Astrocyte (in vitro differentiated cells and primary cell): ENCODE measurements around the gene HAL. TPM values are rescaled to one million over a fixed set of nuclear protein-coding genes. Genes with fewer than 3 reads are reported as not detected.

ENCODE experiments used
- DNase-seq: peaks from one replicate; pipeline ENCODE4 v3.0.0-alpha.2; 2010; ENCODE audit warnings: low read depth
- FAIRE-seq: peaks from 2 replicates; lab custom pipeline; 2011; peaks lifted over from hg19 to GRCh38; lab: Jason Lieb, UNC
- H2AFZ ChIP-seq: 2 replicates; pipeline ENCODE4 v1.6.0; 2012; ENCODE audit warnings: low read depth, low read length, inconsistent platforms
- H3K27ac ChIP-seq: 2 replicates; pipeline ENCODE4 v1.5.1; 2011; ENCODE audit warnings: low read depth, low read length, inconsistent platforms
- H3K27me3 ChIP-seq: 2 replicates; pipeline ENCODE4 v1.6.0; 2011; ENCODE audit warnings: low read length, inconsistent platforms; ENCODE audit not compliant: insufficient read depth
- H3K36me3 ChIP-seq: 2 replicates; pipeline ENCODE4 v1.5.1; 2011; ENCODE audit warnings: low read length, inconsistent platforms; ENCODE audit not compliant: insufficient read depth
- H3K4me1 ChIP-seq: 2 replicates; pipeline ENCODE4 v1.5.1; 2011; ENCODE audit warnings: low read length, inconsistent platforms; ENCODE audit not compliant: insufficient read depth
- H3K4me2 ChIP-seq: 2 replicates; pipeline ENCODE4 v1.6.0; 2012; ENCODE audit warnings: low read length, inconsistent platforms
- H3K4me3 ChIP-seq: 2 replicates; pipeline ENCODE4 v1.5.1; 2011; ENCODE audit warnings: low read depth, mild to moderate bottlenecking, low read length, inconsistent platforms; ENCODE audit not compliant: insufficient read depth
- H3K79me2 ChIP-seq: 2 replicates; pipeline ENCODE4 v1.6.0; 2012; ENCODE audit warnings: mild to moderate bottlenecking, low read length, inconsistent platforms; ENCODE audit not compliant: insufficient read depth
- H3K9ac ChIP-seq: 2 replicates; pipeline ENCODE4 v1.6.0; 2012; ENCODE audit warnings: mild to moderate bottlenecking, low read length, inconsistent platforms
- H3K9me3 ChIP-seq: 2 replicates; pipeline ENCODE4 v1.5.1; 2012; ENCODE audit warnings: low read depth, mild to moderate bottlenecking, low read length, inconsistent platforms; ENCODE audit not compliant: insufficient read depth
- H4K20me1 ChIP-seq: 2 replicates; pipeline ENCODE4 v1.6.0; 2012; ENCODE audit warnings: low read length, inconsistent platforms; ENCODE audit not compliant: insufficient read depth
- H3K27ac Mint-ChIP-seq: one replicate; pipeline ENCODE4 v1.8.0; 2021; ENCODE audit warnings: mild to moderate bottlenecking, mixed read lengths; ENCODE audit not compliant: unreplicated experiment
- H3K27me3 Mint-ChIP-seq: one replicate; pipeline ENCODE4 v1.8.0; 2021; ENCODE audit warnings: low read depth, mixed read lengths; ENCODE audit not compliant: unreplicated experiment
- H3K36me3 Mint-ChIP-seq: one replicate; pipeline ENCODE4 v1.8.0; 2021; ENCODE audit warnings: low read depth, mixed read lengths; ENCODE audit not compliant: unreplicated experiment
- H3K4me1 Mint-ChIP-seq: one replicate; pipeline ENCODE4 v1.8.0; 2021; ENCODE audit warnings: low read depth, mixed read lengths; ENCODE audit not compliant: unreplicated experiment
- H3K4me3 Mint-ChIP-seq: one replicate; pipeline ENCODE4 v1.8.0; 2021; ENCODE audit warnings: mild to moderate bottlenecking, moderate library complexity, mixed read lengths; ENCODE audit not compliant: unreplicated experiment
- H3K9me3 Mint-ChIP-seq: one replicate; pipeline ENCODE4 v1.8.0; 2021; ENCODE audit warnings: mild to moderate bottlenecking, mixed read lengths; ENCODE audit not compliant: unreplicated experiment
- CTCF ChIP-seq: IDR thresholded peaks from 2 replicates; pipeline ENCODE4 v1.5.1; 2011; ENCODE audit warnings: low read depth, mild to moderate bottlenecking, inconsistent platforms, low read length, moderate library complexity; ENCODE audit not compliant: insufficient read depth
- EZH2 ChIP-seq: IDR thresholded peaks from 2 replicates; pipeline ENCODE4 v1.6.1; 2012; ENCODE audit warnings: mild to moderate bottlenecking, low read length, inconsistent platforms; ENCODE audit not compliant: insufficient read depth
- total RNA-seq: library from RNA; stranded (reverse); gene quantifications from 2 replicates; pipeline ENCODE4 v1.2.1, GENCODE V29; 2021

The HAL gene
- total RNA-seq, 1 donor from 2014 or later: 0.20 TPM

GRCh38 chr12:96036765-96037455 is 40.8 kb upstream of the HAL start:
- peaks cover 5% of the 10 kb centered on the region for H3K4me1 Mint-ChIP-seq
- Histone ChIP-seq H3K9ac (no peak overlapping the region), H3K4me3 (no peak overlapping the region), H3K36me3 (no peaks in the 10 kb centered on the region), H3K79me2 (peaks cover 11% of the 10 kb centered on the region), H3K27me3 (no peaks in the 10 kb centered on the region), H3K4me1 (peaks cover 3% of the 10 kb centered on the region), H4K20me1 (peaks cover 4% of the 10 kb centered on the region), H3K27ac (no peak overlapping the region), H3K4me2 (no peak overlapping the region), H2AFZ (no peak overlapping the region), H3K9me3 (no peaks in the 10 kb centered on the region)
- FAIRE-seq (no peak), DNase-seq (peak; percentile 16)
- no peak overlapping the region for H3K4me3 Mint-ChIP-seq
- no peak overlapping the region for H3K27ac Mint-ChIP-seq
- H3K9me3 Mint-ChIP-seq: no peaks in the 10 kb centered on the region
- no peak for TF ChIP-seq EZH2
- TF ChIP-seq CTCF: no peak
- H3K36me3 Mint-ChIP-seq: no peaks in the 10 kb centered on the region
- H3K27me3 Mint-ChIP-seq: no peaks in the 10 kb centered on the region

GRCh38 chr12:96035283-96036236 is 39.4 kb upstream of the HAL start, which contains the start of gene LTA4H:
LTA4H (minus strand) TSS chr12:96035587; CDS start chr12:96035519, 68 bp downstream.
- peaks cover 3% of the 10 kb centered on the region for H3K4me1 ChIP-seq
- peaks cover 11% of the 10 kb centered on the region for H3K79me2 ChIP-seq
- Mint-ChIP-seq H3K4me1 (peaks cover 5% of the 10 kb centered on the region), H3K27ac (no peak within 1 kb of the TSS), H3K4me3 (no peak within 1 kb of the TSS), H3K9me3 (no peaks in the 10 kb centered on the region), H3K36me3 (no peaks in the 10 kb centered on the region), H3K27me3 (no peaks in the 10 kb centered on the region)
- peak within 1 kb of the TSS; percentile 99 for H3K4me2 ChIP-seq
- H2AFZ ChIP-seq: peak within 1 kb of the TSS; percentile 97
- H3K27me3 ChIP-seq: no peaks in the 10 kb centered on the region
- H3K9me3 ChIP-seq: no peaks in the 10 kb centered on the region
- H4K20me1 ChIP-seq: peaks cover 5% of the 10 kb centered on the region
- TF ChIP-seq CTCF (no peak), EZH2 (no peak)
- FAIRE-seq (peak; percentile 67), DNase-seq (peak; percentile 93)
- H3K27ac ChIP-seq: peak within 1 kb of the TSS; percentile 40
- no peaks in the 10 kb centered on the region for H3K36me3 ChIP-seq
- H3K9ac ChIP-seq: peak within 1 kb of the TSS; percentile 83
- H3K4me3 ChIP-seq: peak within 1 kb of the TSS; percentile 82
